Measurements from ENCODE around the gene KIF17. TPM values are rescaled to one million over a fixed set of nuclear protein-coding genes. Genes with fewer than 3 reads are reported as not detected.

The KIF17 gene
- total RNA-seq, 1 donor from 2014 or later: 2.5 TPM

Other genes starting within 250 kb of the KIF17 start
- gene CAMK2N1, start 231.8 kb downstream of the KIF17 start, total RNA-seq: 18.9 TPM
- gene MUL1, start 209.9 kb downstream of the KIF17 start, total RNA-seq: 19.9 TPM
- gene FAM43B, start 165.4 kb downstream of the KIF17 start, total RNA-seq: not detected
- 16.0 TPM for gene CDA, start 128.9 kb downstream of the KIF17 start, total RNA-seq
- 113 TPM for gene PINK1, start 84.5 kb downstream of the KIF17 start, total RNA-seq
- 84.5 TPM for gene DDOST, start 56.6 kb downstream of the KIF17 start, total RNA-seq
- not detected for gene SH2D5, start 14.7 kb upstream of the KIF17 start, total RNA-seq
- 267 TPM for gene HP1BP3, start 69.3 kb upstream of the KIF17 start, total RNA-seq